ENCODE measurements around the gene AKIRIN2. TPM values are rescaled to one million over a fixed set of nuclear protein-coding genes. Genes with fewer than 3 reads are reported as not detected.

The AKIRIN2 gene
- total and polyA plus RNA-seq, 2 donors (not counting 3 experiments of a cell fraction or from before 2014, with no cell fraction given): 19.0 to 46.4 TPM

DNA sequence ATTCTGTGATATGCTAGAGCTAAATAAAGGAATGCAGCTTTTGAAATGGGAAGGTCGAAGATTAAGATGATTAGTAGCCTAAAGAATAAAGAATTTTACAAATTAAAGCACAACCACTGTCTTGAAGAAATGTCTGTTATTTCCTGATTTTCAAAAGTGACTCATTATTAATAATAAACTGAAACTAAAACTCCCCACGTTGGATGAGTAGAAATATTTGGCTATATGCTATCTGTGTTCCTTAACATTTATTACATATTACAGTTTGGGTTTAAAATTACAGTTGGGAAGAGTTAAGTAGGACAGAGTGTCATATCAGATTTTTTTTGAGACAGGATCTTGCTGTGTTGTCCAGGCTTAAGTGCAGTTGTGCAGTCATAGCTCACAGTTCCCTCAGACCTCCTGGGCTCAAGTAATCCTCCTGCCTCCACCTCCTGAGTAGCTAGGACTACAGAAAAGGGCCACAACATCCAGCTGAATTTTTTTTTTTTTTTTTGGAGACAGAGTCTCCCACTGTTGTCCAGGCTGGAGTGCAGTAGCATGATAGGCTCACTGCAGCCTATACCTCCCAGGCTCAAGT is 47.1 kb downstream of the AKIRIN2 start:
- CTCF ChIA-PET: no interaction called here
- Histone ChIP-seq H3K27ac (ENCODE audit: insufficient read depth, low read depth, low read length) (peak overlapping the region; percentile 23), H3K9me3 (replicated peaks; ENCODE audit: control insufficient read depth, insufficient read depth, low read length) (no peaks in the 10 kb centered on the region), H3K4me3 (replicated peaks in 1 of 3; ENCODE audit: insufficient read depth in 1 of 3, low read depth in 1 of 3, low read length in 3 of 3) (no peak overlapping the region), H3K27me3 (ENCODE audit: control insufficient read depth in 2 of 2, insufficient read depth in 2 of 2, low read length in 2 of 2) (no peaks in the 10 kb centered on the region), H3K9ac (replicated peaks; ENCODE audit: extremely low read depth, insufficient read depth, low read length) (no peak overlapping the region), H2AFZ (ENCODE audit: low read depth, low read length) (no peak overlapping the region), H3K36me3 (ENCODE audit: control insufficient read depth in 2 of 2, extremely low read depth in 1 of 2, insufficient read depth in 2 of 2, low read length in 2 of 2) (no peaks in the 10 kb centered on the region), H3K4me2 (ENCODE audit: insufficient read depth, low read length) (peak overlapping the region; percentile 58), H3K4me1 (ENCODE audit: control insufficient read depth, extremely low read depth, insufficient read depth, low read length) (peaks cover 6% of the 10 kb centered on the region), H3K79me2 (ENCODE audit: control insufficient read depth, insufficient read depth, low read length) (no peaks in the 10 kb centered on the region), H4K20me1 (replicated peaks; ENCODE audit: control insufficient read depth, extremely low read depth, insufficient read depth, low read length) (no peaks in the 10 kb centered on the region), H3K9me1 (replicated peaks; ENCODE audit: control insufficient read depth, extremely low read depth, insufficient read depth, low read length) (no peaks in the 10 kb centered on the region)
- POLR2A ChIA-PET: no interaction called here
- no peak for FAIRE-seq
- TF ChIP-seq JUN (IDR thresholded peaks at IDR 0.05; ENCODE audit: borderline replicate concordance, insufficient read depth, insufficient read length, low read depth): no peak
- TF ChIP-seq FOS (IDR thresholded peaks at IDR 0.05; ENCODE audit: borderline replicate concordance, insufficient read depth, low read length): peak; percentile 31
- dilution Hi-C loops (cut with MboI; ENCODE audit: extremely low pct_ligation_motif_present, low sequenced_read_pairs): no loop called here
- intact Hi-C loops (cut with micrococcal nuclease): no loop called here
- BruUV-seq (replicated peaks): no TSS peak
- DNase-seq (ENCODE audit: low read depth, low spot score): no peak

DNA sequence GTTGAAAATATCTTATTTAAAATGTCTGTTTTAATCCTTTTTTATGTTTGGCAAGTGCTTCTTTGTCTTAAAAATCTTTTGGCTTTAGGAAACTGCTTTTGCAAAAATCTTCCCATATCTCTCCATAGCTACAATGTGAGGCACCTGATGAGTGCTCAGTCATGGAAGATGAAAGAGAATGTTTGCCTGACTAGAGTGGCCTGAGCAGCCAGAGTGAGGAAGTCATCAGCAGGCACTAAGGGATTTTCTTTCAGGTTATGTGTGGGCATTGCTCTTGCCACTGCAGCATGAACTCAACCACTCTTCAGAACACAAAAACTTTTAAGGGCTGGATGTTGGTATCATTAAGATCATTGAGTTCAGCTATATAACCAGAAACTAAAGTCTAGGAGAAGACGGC is 47.9 kb downstream of the AKIRIN2 start:
- intact Hi-C loops (cut with micrococcal nuclease) (no loop called here), dilution Hi-C loops (cut with MboI; ENCODE audit: extremely low pct_ligation_motif_present, low sequenced_read_pairs) (no loop called here)
- Histone ChIP-seq H3K36me3 (ENCODE audit: control insufficient read depth in 2 of 2, extremely low read depth in 1 of 2, insufficient read depth in 2 of 2, low read length in 2 of 2) (no peaks in the 10 kb centered on the region), H3K79me2 (ENCODE audit: control insufficient read depth, insufficient read depth, low read length) (no peaks in the 10 kb centered on the region), H4K20me1 (replicated peaks; ENCODE audit: control insufficient read depth, extremely low read depth, insufficient read depth, low read length) (no peaks in the 10 kb centered on the region), H3K9ac (replicated peaks; ENCODE audit: extremely low read depth, insufficient read depth, low read length) (no peak overlapping the region), H3K9me1 (replicated peaks; ENCODE audit: control insufficient read depth, extremely low read depth, insufficient read depth, low read length) (no peaks in the 10 kb centered on the region), H3K9me3 (replicated peaks; ENCODE audit: control insufficient read depth, insufficient read depth, low read length) (no peaks in the 10 kb centered on the region), H3K27ac (ENCODE audit: insufficient read depth, low read depth, low read length) (no peak overlapping the region), H2AFZ (ENCODE audit: low read depth, low read length) (no peak overlapping the region), H3K4me2 (ENCODE audit: insufficient read depth, low read length) (no peak overlapping the region), H3K27me3 (ENCODE audit: control insufficient read depth in 2 of 2, insufficient read depth in 2 of 2, low read length in 2 of 2) (no peaks in the 10 kb centered on the region), H3K4me3 (replicated peaks in 1 of 3; ENCODE audit: insufficient read depth in 1 of 3, low read depth in 1 of 3, low read length in 3 of 3) (no peak overlapping the region), H3K4me1 (ENCODE audit: control insufficient read depth, extremely low read depth, insufficient read depth, low read length) (peaks cover 6% of the 10 kb centered on the region)
- DNase-seq (ENCODE audit: low read depth, low spot score) (no peak), FAIRE-seq (no peak)
- CTCF ChIA-PET: no interaction called here
- BruUV-seq (replicated peaks): no TSS peak
- TF ChIP-seq POLR2A (IDR thresholded peaks at IDR 0.05; ENCODE audit: low read depth, low read length) (no peak), JUN (IDR thresholded peaks at IDR 0.05; ENCODE audit: borderline replicate concordance, insufficient read depth, insufficient read length, low read depth) (no peak), GATA2 (IDR thresholded peaks at IDR 0.05; ENCODE audit: insufficient read depth, insufficient read length, low read depth, low read length) (no peak), EZH2 (IDR thresholded peaks at IDR 0.05; ENCODE audit: borderline replicate concordance, low read depth, low read length, severe bottlenecking) (no peak)
- TF ChIP-seq, protein P1, sequence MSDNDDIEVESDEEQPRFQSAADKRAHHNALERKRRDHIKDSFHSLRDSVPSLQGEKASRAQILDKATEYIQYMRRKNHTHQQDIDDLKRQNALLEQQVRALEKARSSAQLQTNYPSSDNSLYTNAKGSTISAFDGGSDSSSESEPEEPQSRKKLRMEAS (IDR thresholded peaks at IDR 0.05; ENCODE audit: insufficient read depth, insufficient read length): no peak
- TF ChIP-seq, protein P2, sequence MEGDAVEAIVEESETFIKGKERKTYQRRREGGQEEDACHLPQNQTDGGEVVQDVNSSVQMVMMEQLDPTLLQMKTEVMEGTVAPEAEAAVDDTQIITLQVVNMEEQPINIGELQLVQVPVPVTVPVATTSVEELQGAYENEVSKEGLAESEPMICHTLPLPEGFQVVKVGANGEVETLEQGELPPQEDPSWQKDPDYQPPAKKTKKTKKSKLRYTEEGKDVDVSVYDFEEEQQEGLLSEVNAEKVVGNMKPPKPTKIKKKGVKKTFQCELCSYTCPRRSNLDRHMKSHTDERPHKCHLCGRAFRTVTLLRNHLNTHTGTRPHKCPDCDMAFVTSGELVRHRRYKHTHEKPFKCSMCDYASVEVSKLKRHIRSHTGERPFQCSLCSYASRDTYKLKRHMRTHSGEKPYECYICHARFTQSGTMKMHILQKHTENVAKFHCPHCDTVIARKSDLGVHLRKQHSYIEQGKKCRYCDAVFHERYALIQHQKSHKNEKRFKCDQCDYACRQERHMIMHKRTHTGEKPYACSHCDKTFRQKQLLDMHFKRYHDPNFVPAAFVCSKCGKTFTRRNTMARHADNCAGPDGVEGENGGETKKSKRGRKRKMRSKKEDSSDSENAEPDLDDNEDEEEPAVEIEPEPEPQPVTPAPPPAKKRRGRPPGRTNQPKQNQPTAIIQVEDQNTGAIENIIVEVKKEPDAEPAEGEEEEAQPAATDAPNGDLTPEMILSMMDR (IDR thresholded peaks at IDR 0.05; ENCODE audit: extremely low read depth in 1 of 2, insufficient read depth in 1 of 2, low read depth in 1 of 2, low read length in 2 of 2): no peak
- POLR2A ChIA-PET: no interaction called here

All from endothelial cell of umbilical vein (primary cell).